Measurements from ENCODE around the gene ZSCAN23. TPM values are rescaled to one million over a fixed set of nuclear protein-coding genes. Genes with fewer than 3 reads are reported as not detected.

ZSCAN23 gene
- total and polyA plus RNA-seq, 9 of the 15 experiments (the other 6 are each of a cell fraction or from before 2014, with no cell fraction given): 0.05 to 0.29 (median 0.21) TPM; not detected in 1

DNA sequence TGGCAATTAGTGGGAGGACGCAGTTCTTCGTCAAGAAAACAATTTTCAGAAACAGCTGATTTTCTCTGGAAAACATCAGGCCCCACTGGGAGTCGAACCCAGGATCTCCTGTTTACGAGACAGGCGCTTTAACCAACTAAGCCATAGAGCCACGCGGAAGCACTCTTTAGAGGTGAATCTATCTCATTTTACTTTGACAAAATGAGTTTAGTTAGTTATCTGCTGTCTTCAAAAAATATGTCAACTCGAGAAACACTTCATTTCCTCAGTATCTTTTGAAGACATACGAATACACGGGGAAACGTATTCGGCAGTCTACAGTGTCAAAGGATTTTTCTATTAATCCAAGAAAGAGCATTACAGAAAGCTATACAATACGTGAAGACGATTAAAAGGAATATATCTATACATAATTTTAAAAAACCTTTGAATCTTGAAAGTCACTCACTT, 45.6 kb upstream of the ZSCAN23 start:
- peaks cover 23% of the 10 kb centered on the region for H3K79me2 ChIP-seq (ENCODE audit: control insufficient read depth, insufficient read depth, low read length)
- peak; percentile 7; the same call in 2 of the 3 replicates for ATAC-seq
- no peaks in the 10 kb centered on the region for H3K36me3 ChIP-seq (ENCODE audit: control insufficient read depth, insufficient read depth, low read length)
- peak; percentile 34 to 92 (median 46) for DNase-seq (ENCODE audit: extremely low read depth in 1 of 4, low spot score in 3 of 4)
- H3K4me3 ChIP-seq: peak overlapping the region; percentile 57
- CTCF ChIA-PET (ENCODE audit: low intra/inter-chr PET ratio): interaction anchor here (0.6 kb wide), 2 partner anchors 57 to 356 kb away, joined by 3 to 4 read pairs; no protein-coding TSS in a partner anchor
- peak overlapping the region; percentile 88 for H3K27ac ChIP-seq (ENCODE audit: extremely low read depth, low read depth, low read length)
- H3K9me3 ChIP-seq (replicated peaks; ENCODE audit: control insufficient read depth, insufficient read depth, low read depth, low read length): no peaks in the 10 kb centered on the region
- peaks cover 9 to 26% of the 10 kb centered on the region in 2 experiments for H3K4me1 ChIP-seq (replicated peaks in 1 of 2; ENCODE audit: control insufficient read depth in 2 of 2, insufficient read depth in 2 of 2, low read length in 2 of 2)
- no peaks in the 10 kb centered on the region for H3K9me1 ChIP-seq (ENCODE audit: control insufficient read depth, insufficient read depth, low read length)
- H2AFZ ChIP-seq (ENCODE audit: low read depth, low read length): peak overlapping the region; percentile 91
- WGBS (ENCODE audit: insufficient coverage, low coverage, missing lambda C conversion rate): under 1% methylated on average over 14 of the region's 14 CpGs
- peak; percentile 83 for FAIRE-seq
- intact Hi-C loops (cut with micrococcal nuclease): loop anchor here (1.0 to 5.0 kb wide), 4 partner anchors 90 to 407 kb away; partner anchors contain the start of genes ZNF165 and ZSCAN12
- POLR2A ChIA-PET: interaction anchor here (0.6 to 2.8 kb wide), 33 partner anchors 9 to 680 kb away, joined by 3 to 44 read pairs (median 4); partner anchors contain the start of genes GPX6, TRIM27, ZKSCAN8 and ZSCAN26
- peak overlapping the region; percentile 88 for H3K4me2 ChIP-seq (ENCODE audit: insufficient read depth, low read length)
- H3K9ac ChIP-seq (ENCODE audit: insufficient read depth in 1 of 2, low read depth in 2 of 2, low read length in 2 of 2): peak overlapping the region; percentile 81 to 94; a peak in 3 of 4 replicates
- in situ Hi-C loops (cut with MboI): no loop called here
- TSS peak; percentile 70 for BruUV-seq (replicated peaks)
- no peaks in the 10 kb centered on the region for H4K20me1 ChIP-seq (replicated peaks; ENCODE audit: control insufficient read depth, insufficient read depth, low read length)
- no peaks in the 10 kb centered on the region for H3K27me3 ChIP-seq (ENCODE audit: control insufficient read depth in 2 of 2, insufficient read depth in 2 of 2, low read length in 2 of 2)
- TF ChIP-seq, protein P1, sequence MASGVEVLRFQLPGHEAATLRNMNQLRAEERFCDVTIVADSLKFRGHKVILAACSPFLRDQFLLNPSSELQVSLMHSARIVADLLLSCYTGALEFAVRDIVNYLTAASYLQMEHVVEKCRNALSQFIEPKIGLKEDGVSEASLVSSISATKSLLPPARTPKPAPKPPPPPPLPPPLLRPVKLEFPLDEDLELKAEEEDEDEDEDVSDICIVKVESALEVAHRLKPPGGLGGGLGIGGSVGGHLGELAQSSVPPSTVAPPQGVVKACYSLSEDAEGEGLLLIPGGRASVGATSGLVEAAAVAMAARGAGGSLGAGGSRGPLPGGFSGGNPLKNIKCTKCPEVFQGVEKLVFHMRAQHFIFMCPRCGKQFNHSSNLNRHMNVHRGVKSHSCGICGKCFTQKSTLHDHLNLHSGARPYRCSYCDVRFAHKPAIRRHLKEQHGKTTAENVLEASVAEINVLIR (CRISPR knock-in tag; IDR thresholded peaks at IDR 0.05): no peak
- TF ChIP-seq TCFL5 (CRISPR knock-in tag; conservative IDR thresholded peaks at IDR 0.05): no peak
- TF ChIP-seq, protein P2, sequence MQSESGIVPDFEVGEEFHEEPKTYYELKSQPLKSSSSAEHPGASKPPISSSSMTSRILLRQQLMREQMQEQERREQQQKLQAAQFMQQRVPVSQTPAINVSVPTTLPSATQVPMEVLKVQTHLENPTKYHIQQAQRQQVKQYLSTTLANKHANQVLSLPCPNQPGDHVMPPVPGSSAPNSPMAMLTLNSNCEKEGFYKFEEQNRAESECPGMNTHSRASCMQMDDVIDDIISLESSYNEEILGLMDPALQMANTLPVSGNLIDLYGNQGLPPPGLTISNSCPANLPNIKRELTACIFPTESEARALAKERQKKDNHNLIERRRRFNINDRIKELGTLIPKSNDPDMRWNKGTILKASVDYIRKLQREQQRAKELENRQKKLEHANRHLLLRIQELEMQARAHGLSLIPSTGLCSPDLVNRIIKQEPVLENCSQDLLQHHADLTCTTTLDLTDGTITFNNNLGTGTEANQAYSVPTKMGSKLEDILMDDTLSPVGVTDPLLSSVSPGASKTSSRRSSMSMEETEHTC (IDR thresholded peaks at IDR 0.05): no peak
- peak in 1 of 2 experiments; percentile 55; a peak in 2 of 4 replicates for TF ChIP-seq CSDE1 (IDR thresholded peaks at IDR 0.05)
- peak; percentile 72 for TF ChIP-seq SMAD3 (CRISPR knock-in tag; conservative IDR thresholded peaks at IDR 0.05)
- no peak for TF ChIP-seq NFE2L1 (tag; IDR thresholded peaks at IDR 0.05; ENCODE audit: borderline replicate concordance, low read depth)
- peak; percentile 41; the same call in 1 of the 2 replicates for TF ChIP-seq GATAD2B (IDR thresholded peaks at IDR 0.05; ENCODE audit: borderline replicate concordance)
- no peak for TF ChIP-seq ZNF175 (CRISPR knock-in tag; IDR thresholded peaks at IDR 0.05; ENCODE audit: low read depth)
- TF ChIP-seq, protein P3, sequence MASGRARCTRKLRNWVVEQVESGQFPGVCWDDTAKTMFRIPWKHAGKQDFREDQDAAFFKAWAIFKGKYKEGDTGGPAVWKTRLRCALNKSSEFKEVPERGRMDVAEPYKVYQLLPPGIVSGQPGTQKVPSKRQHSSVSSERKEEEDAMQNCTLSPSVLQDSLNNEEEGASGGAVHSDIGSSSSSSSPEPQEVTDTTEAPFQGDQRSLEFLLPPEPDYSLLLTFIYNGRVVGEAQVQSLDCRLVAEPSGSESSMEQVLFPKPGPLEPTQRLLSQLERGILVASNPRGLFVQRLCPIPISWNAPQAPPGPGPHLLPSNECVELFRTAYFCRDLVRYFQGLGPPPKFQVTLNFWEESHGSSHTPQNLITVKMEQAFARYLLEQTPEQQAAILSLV (tag; IDR thresholded peaks at IDR 0.05): no peak
